NCI-H128 (cell line): Measurements from ENCODE around the gene KRT16.
"Not testable (repeated sequence)": the region's sequence is repeated elsewhere in the genome, so short reads cannot be mapped to it uniquely, and the experiment has no call there.

Experiments
- DNase-seq: peaks from one replicate; lab custom pipeline; 2025; ENCODE audit not compliant: unreplicated experiment; lab: John Stamatoyannopoulos, UW

The KRT16 gene

GRCh38 chr17:41617136-41617535, 4.6 kb upstream of the KRT16 start:
- no peak for DNase-seq

GRCh38 chr17:41616486-41616885, 3.9 kb upstream of the KRT16 start:
- DNase-seq: not testable (repeated sequence)

GRCh38 chr17:41615454-41615853, 2.9 kb upstream of the KRT16 start:
- DNase-seq: no peak

- DNase-seq: not testable (repeated sequence)
Observed at GRCh38 chr17:41614767-41615166, 2.2 kb upstream of the KRT16 start.

GRCh38 chr17:41614098-41614497, 1.5 kb upstream of the KRT16 start:
- DNase-seq: no peak

GRCh38 chr17:41613277-41614082, 913 bp upstream of the KRT16 start:
- no peak for DNase-seq

GRCh38 chr17:41610965-41611640, 1.5 kb downstream of the KRT16 start:
- DNase-seq: no peak

- not testable (repeated sequence) for DNase-seq
Observed at GRCh38 chr17:41610061-41610517, 2.5 kb downstream of the KRT16 start.

GRCh38 chr17:41606930-41607329, 5.6 kb downstream of the KRT16 start:
- not testable (repeated sequence) for DNase-seq

GRCh38 chr17:41602524-41602923, 10.0 kb downstream of the KRT16 start:
- DNase-seq: no peak

- no peak for DNase-seq
Observed at GRCh38 chr17:41600318-41600717, 12.2 kb downstream of the KRT16 start.

- DNase-seq: no peak
Observed at GRCh38 chr17:41599680-41600079, 12.9 kb downstream of the KRT16 start.

- no peak for DNase-seq
Observed at GRCh38 chr17:41595585-41595984, 17.0 kb downstream of the KRT16 start.

- no peak for DNase-seq
Observed at GRCh38 chr17:41594363-41594915, 18.1 kb downstream of the KRT16 start.

GRCh38 chr17:41593306-41593981, 19.1 kb downstream of the KRT16 start:
- no peak for DNase-seq

GRCh38 chr17:41592601-41593305, 19.8 kb downstream of the KRT16 start:
- no peak for DNase-seq

GRCh38 chr17:41589301-41589700, 23.3 kb downstream of the KRT16 start:
- no peak for DNase-seq

- DNase-seq: no peak
Observed at GRCh38 chr17:41588126-41588810, 24.3 kb downstream of the KRT16 start.

GRCh38 chr17:41586863-41587495, 25.6 kb downstream of the KRT16 start, which contains the start of gene KRT14:
Gene KRT14 (minus strand): TSS chr17:41586895. CDS start chr17:41586834, 61 bp downstream.
- DNase-seq: no peak
